Fibroblast of pulmonary artery (primary cell): ENCODE data around the gene GNL3.

Experiments
- DNase-seq: peaks from one replicate; pipeline ENCODE4 v3.0.0-alpha.2; 2010; ENCODE audit warnings: low read depth
- H3K4me3 ChIP-seq: replicated peaks from 2 replicates; pipeline ENCODE4 v1.5.1; 2011; ENCODE audit warnings: low read depth, mild to moderate bottlenecking, control low read depth, low read length, moderate library complexity
- CTCF ChIP-seq: IDR thresholded peaks from 2 replicates; pipeline ENCODE4 v1.5.1; 2011; ENCODE audit warnings: mild to moderate bottlenecking, control low read depth, low read length, inconsistent platforms; ENCODE audit errors: missing control alignments

Gene GNL3

GRCh38 chr3:52731590-52731989, 45.8 kb downstream of the GNL3 start:
- no peak for DNase-seq
- H3K4me3 ChIP-seq: no peak overlapping the region
- TF ChIP-seq CTCF: no peak

- no peak for TF ChIP-seq CTCF
- H3K4me3 ChIP-seq: no peak overlapping the region
Observed at GRCh38 chr3:52733256-52733891, 47.5 kb downstream of the GNL3 start.

DNA sequence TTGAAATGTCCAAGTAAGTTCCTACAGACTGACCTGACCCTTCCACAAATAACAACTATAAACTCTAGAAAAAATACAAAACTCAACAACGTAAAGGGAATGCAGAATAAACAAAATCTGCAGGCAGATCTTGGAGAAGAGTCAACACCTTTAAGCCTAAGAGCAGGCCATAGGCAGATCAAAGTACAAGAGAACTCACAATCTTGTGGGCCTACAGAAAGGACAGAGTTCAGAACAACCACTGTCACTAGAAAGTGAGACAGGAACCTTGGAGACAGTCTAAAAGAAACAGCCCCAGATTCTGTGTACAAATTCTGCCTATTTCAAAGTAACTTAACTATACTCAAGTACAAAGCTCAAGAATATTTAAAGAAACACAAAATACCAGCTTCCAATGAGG, 53.9 kb downstream of the GNL3 start:
- no peak overlapping the region for H3K4me3 ChIP-seq
- no peak for TF ChIP-seq CTCF
- no peak for DNase-seq

More at GRCh38 chr3:52733256-52733891, 47.5 kb downstream of the GNL3 start:
- DNase-seq: no peak

GRCh38 chr3:52742418-52743041, 56.7 kb downstream of the GNL3 start:
- DNase-seq: peak; percentile 62
- no peak overlapping the region for H3K4me3 ChIP-seq
- peak; percentile 71 for TF ChIP-seq CTCF

- no peak for TF ChIP-seq CTCF
- H3K4me3 ChIP-seq: no peak overlapping the region
- DNase-seq: no peak
Observed at GRCh38 chr3:52743152-52743551, 57.3 kb downstream of the GNL3 start.

- no peak overlapping the region for H3K4me3 ChIP-seq
- no peak for DNase-seq
- TF ChIP-seq CTCF: no peak
Observed at GRCh38 chr3:52743721-52744120, 57.9 kb downstream of the GNL3 start.
